MM.1S (cell line): Measurements from ENCODE around the gene PSMA8.

ENCODE experiments used
- DNase-seq: peaks from one replicate; pipeline ENCODE4 v3.0.0-alpha.2; 2015
- H2AFZ ChIP-seq: fragments of 300-600 bp; sonication (generic); 2 replicates; pipeline ENCODE4 v1.6.0; 2016; ENCODE audit warnings: antibody characterized with exemption, low read length
- H3F3A ChIP-seq: fragments of 300-600 bp; sonication (generic); 2 replicates; pipeline ENCODE4 v1.6.1; 2016; ENCODE audit warnings: mild to moderate bottlenecking, antibody characterized with exemption, low read length, moderate library complexity, mixed read lengths; ENCODE audit not compliant: insufficient read depth
- H3K27ac ChIP-seq: fragments of 300-600 bp; sonication (generic); 2 replicates; pipeline ENCODE4 v1.5.1; 2016; ENCODE audit warnings: mild to moderate bottlenecking, low read length
- H3K27me3 ChIP-seq: fragments of 300-600 bp; sonication (generic); replicated peaks from 2 replicates; pipeline ENCODE4 v1.6.0; 2016; ENCODE audit warnings: low read length; ENCODE audit not compliant: insufficient read depth
- H3K36me3 ChIP-seq: fragments of 300-600 bp; sonication (generic); replicated peaks from 2 replicates; pipeline ENCODE4 v1.6.1; 2016; ENCODE audit warnings: mild to moderate bottlenecking, low read length, mixed read lengths; ENCODE audit not compliant: insufficient read depth
- H3K4me1 ChIP-seq: fragments of 300-600 bp; sonication (generic); 2 replicates; pipeline ENCODE4 v1.6.1; 2016; ENCODE audit warnings: low read length, mixed read lengths
- H3K4me2 ChIP-seq: fragments of 300-600 bp; sonication (generic); 2 replicates; pipeline ENCODE4 v1.6.0; 2016; ENCODE audit warnings: low read depth, low read length
- H3K4me3 ChIP-seq: fragments of 300-600 bp; sonication (generic); 2 replicates; pipeline ENCODE4 v1.5.1; 2016; ENCODE audit warnings: low read length, mixed read lengths
- H3K79me2 ChIP-seq: fragments of 300-600 bp; sonication (generic); 2 replicates; pipeline ENCODE4 v1.6.1; 2016; ENCODE audit warnings: mixed run types, low read length, mixed read lengths
- H3K9ac ChIP-seq: fragments of 300-600 bp; sonication (generic); 2 replicates; pipeline ENCODE4 v1.6.1; 2016; ENCODE audit warnings: low read length, mixed read lengths
- H3K9me2 ChIP-seq: fragments of 300-600 bp; sonication (generic); replicated peaks from 2 replicates; pipeline ENCODE4 v1.6.1; 2016; ENCODE audit warnings: mild to moderate bottlenecking, low read length, mixed read lengths; ENCODE audit not compliant: insufficient read depth
- H3K9me3 ChIP-seq: fragments of 300-600 bp; sonication (generic); replicated peaks from 2 replicates; pipeline ENCODE4 v1.6.1; 2016; ENCODE audit warnings: mild to moderate bottlenecking, low read length, mixed read lengths; ENCODE audit not compliant: insufficient read depth
- H4K20me1 ChIP-seq: fragments of 300-600 bp; sonication (generic); 2 replicates; pipeline ENCODE4 v1.6.1; 2016; ENCODE audit warnings: mild to moderate bottlenecking, low read length, moderate library complexity, mixed read lengths; ENCODE audit not compliant: insufficient read depth
- CTCF ChIP-seq: fragments of 300-600 bp; sonication (generic); IDR thresholded peaks from 2 replicates; pipeline ENCODE4 v1.5.1; 2016; ENCODE audit warnings: antibody characterized with exemption, low read length, mixed read lengths
- EZH2 ChIP-seq: fragments of 300-600 bp; sonication (generic); optimal IDR thresholded peaks from 2 replicates; pipeline ENCODE3; 2017; ENCODE audit warnings: low read depth, mild to moderate bottlenecking, antibody characterized with exemption, low read length, mixed read lengths
- EZH2phosphoT487 ChIP-seq: fragments of 300-600 bp; sonication (generic); IDR thresholded peaks from 2 replicates; pipeline ENCODE4 v1.6.1; 2018; ENCODE audit warnings: antibody characterized with exemption, low read length

PSMA8 gene

GRCh38 chr18:26091047-26091630 lies 42.5 kb upstream of the PSMA8 start:
- H3K27me3 ChIP-seq: no peaks in the 10 kb centered on the region
- H3F3A ChIP-seq: peaks cover 24% of the 10 kb centered on the region
- H3K79me2 ChIP-seq: peaks cover 42% of the 10 kb centered on the region
- peak overlapping the region; percentile 96 for H3K27ac ChIP-seq
- peak; percentile 78 for DNase-seq
- peak overlapping the region; percentile 96 for H3K9ac ChIP-seq
- H4K20me1 ChIP-seq: no peaks in the 10 kb centered on the region; the same call in 1 of the 2 replicates
- no peak for TF ChIP-seq EZH2phosphoT487
- TF ChIP-seq EZH2: no peak
- peak overlapping the region; percentile 93 for H2AFZ ChIP-seq
- no peaks in the 10 kb centered on the region for H3K9me3 ChIP-seq
- no peaks in the 10 kb centered on the region for H3K9me2 ChIP-seq
- peak overlapping the region; percentile 100 for H3K4me3 ChIP-seq
- H3K36me3 ChIP-seq: peaks cover 6% of the 10 kb centered on the region; the same call in 1 of the 2 replicates
- peak overlapping the region; percentile 84 for H3K4me2 ChIP-seq
- H3K4me1 ChIP-seq: no peaks in the 10 kb centered on the region

GRCh38 chr18:26096852-26097251 lies 36.8 kb upstream of the PSMA8 start:
- no peaks in the 10 kb centered on the region for H3K27me3 ChIP-seq
- no peak overlapping the region for H3K4me2 ChIP-seq
- no peaks in the 10 kb centered on the region for H3K36me3 ChIP-seq
- H3K79me2 ChIP-seq: no peaks in the 10 kb centered on the region
- H3K4me1 ChIP-seq: no peaks in the 10 kb centered on the region
- no peak overlapping the region for H3K4me3 ChIP-seq
- no peaks in the 10 kb centered on the region for H3K9me3 ChIP-seq
- no peak overlapping the region for H3K9ac ChIP-seq
- no peak overlapping the region for H3K27ac ChIP-seq
- DNase-seq: no peak
- H4K20me1 ChIP-seq: no peaks in the 10 kb centered on the region
- TF ChIP-seq CTCF: no peak
- TF ChIP-seq EZH2: no peak
- TF ChIP-seq EZH2phosphoT487: no peak
- no peaks in the 10 kb centered on the region for H3K9me2 ChIP-seq
- no peaks in the 10 kb centered on the region; the same call in 1 of the 2 replicates for H3F3A ChIP-seq
- no peak overlapping the region for H2AFZ ChIP-seq

- no peaks in the 10 kb centered on the region for H3K4me1 ChIP-seq
- H3K36me3 ChIP-seq: no peaks in the 10 kb centered on the region
- no peaks in the 10 kb centered on the region for H4K20me1 ChIP-seq
- no peaks in the 10 kb centered on the region for H3K79me2 ChIP-seq
- H3K27me3 ChIP-seq: no peaks in the 10 kb centered on the region
- no peaks in the 10 kb centered on the region for H3K9me2 ChIP-seq
- DNase-seq: no peak
- no peak overlapping the region for H3K4me2 ChIP-seq
- TF ChIP-seq EZH2 (no peak), EZH2phosphoT487 (no peak), CTCF (no peak)
- H3K4me3 ChIP-seq: no peak overlapping the region
- no peak overlapping the region for H2AFZ ChIP-seq
- H3F3A ChIP-seq: no peaks in the 10 kb centered on the region; the same call in 1 of the 2 replicates
- H3K9ac ChIP-seq: no peak overlapping the region
- H3K27ac ChIP-seq: no peak overlapping the region
- H3K9me3 ChIP-seq: no peaks in the 10 kb centered on the region
Measured at GRCh38 chr18:26097563-26097962, 36.1 kb upstream of the PSMA8 start.

- no peaks in the 10 kb centered on the region; the same call in 1 of the 2 replicates for H3F3A ChIP-seq
- H3K4me2 ChIP-seq: no peak overlapping the region
- no peaks in the 10 kb centered on the region for H3K9me2 ChIP-seq
- no peak overlapping the region for H2AFZ ChIP-seq
- no peaks in the 10 kb centered on the region for H3K79me2 ChIP-seq
- no peak overlapping the region for H3K27ac ChIP-seq
- H3K4me1 ChIP-seq: no peaks in the 10 kb centered on the region
- H3K9me3 ChIP-seq: no peaks in the 10 kb centered on the region
- H3K9ac ChIP-seq: no peak overlapping the region
- peak; percentile 14 for DNase-seq
- H3K27me3 ChIP-seq: no peaks in the 10 kb centered on the region
- TF ChIP-seq EZH2 (no peak), CTCF (peak; percentile 34)
- no peaks in the 10 kb centered on the region for H4K20me1 ChIP-seq
- no peaks in the 10 kb centered on the region for H3K36me3 ChIP-seq
- no peak overlapping the region for H3K4me3 ChIP-seq
Measured at GRCh38 chr18:26103579-26103978, 30.1 kb upstream of the PSMA8 start.
